Panc1 (cell line): ENCODE measurements around the gene EIF2D. TPM values are rescaled to one million over a fixed set of nuclear protein-coding genes. Genes with fewer than 3 reads are reported as not detected.

Experiments
- ATAC-seq: fragments of 200-7000 bp; cut with Tn5 transposase; 2 replicates; pipeline ENCODE4 v1.9.1; 2020; ENCODE audit warnings: mild to moderate bottlenecking, moderate library complexity
- BruUV-seq: library from RNA; stranded (reverse); fragments of 400-500 nt; replicated peaks from 2 replicates; lab custom pipeline; 2021; lab: Mats Ljungman, UMichigan
- CTCF ChIA-PET: fragments of 300-600 bp; sonication (Branson Sonifier 250); formaldehyde crosslinking; loops from one replicate; lab custom pipeline; 2022; ENCODE audit warnings: antibody characterized with exemption; lab: Charles Lee
- POLR2A ChIA-PET: fragments of 300-600 bp; sonication (Branson Sonifier 250); formaldehyde crosslinking; loops from one replicate; lab custom pipeline; 2022; ENCODE audit warnings: antibody characterized with exemption; lab: Charles Lee
- DNase-seq: peaks from one replicate; pipeline ENCODE4 v3.0.0-alpha.2; 2010; ENCODE audit warnings: low read depth, low spot score
- H3K27ac ChIP-seq: 2 replicates; pipeline ENCODE4 v1.5.1; 2011; ENCODE audit warnings: mild to moderate bottlenecking, low read length, inconsistent platforms
- H3K27me3 ChIP-seq: fragments of 200-500 bp; sonication (Bioruptor generic); 2 replicates; pipeline ENCODE4 v1.6.0; 2014; ENCODE audit warnings: low read length, inconsistent platforms; ENCODE audit not compliant: control insufficient read depth, insufficient read depth
- H3K36me3 ChIP-seq: fragments of 200-500 bp; sonication (Bioruptor generic); 2 replicates; pipeline ENCODE4 v1.5.1; 2014; ENCODE audit warnings: inconsistent platforms, mild to moderate bottlenecking, low read length, moderate library complexity; ENCODE audit not compliant: control insufficient read depth, insufficient read depth
- H3K4me1 ChIP-seq: 2 replicates; pipeline ENCODE4 v1.5.1; 2011; ENCODE audit warnings: inconsistent platforms, mild to moderate bottlenecking, low read length, moderate library complexity; ENCODE audit not compliant: control insufficient read depth, insufficient read depth
- H3K4me3 ChIP-seq, 2 experiments: 2 replicates each; pipeline ENCODE4 v1.5.1; 2011 to 2012; ENCODE audit warnings: low read depth in 2 of 2, low read length in 2 of 2, mild to moderate bottlenecking in 2 of 2, inconsistent platforms in 1 of 2, moderate library complexity in 1 of 2
- H3K9me3 ChIP-seq: fragments of 200-500 bp; sonication (Bioruptor generic); 2 replicates; pipeline ENCODE4 v1.5.1; 2014; ENCODE audit warnings: low read depth, mild to moderate bottlenecking, inconsistent platforms, low read length, moderate library complexity; ENCODE audit not compliant: control insufficient read depth, insufficient read depth
- CTCF ChIP-seq: fragments of 450-650 bp; IDR thresholded peaks from 2 replicates; pipeline ENCODE4 v1.5.1; 2017; ENCODE audit warnings: mild to moderate bottlenecking
- POLR2AphosphoS5 ChIP-seq: IDR thresholded peaks from 2 replicates; pipeline ENCODE4 v1.6.1; 2012; ENCODE audit warnings: mild to moderate bottlenecking, low read depth, low read length, moderate library complexity
- REST ChIP-seq, 2 experiments: IDR thresholded peaks; 2 replicates each; pipeline ENCODE4 v1.6.1; 2011 to 2012; ENCODE audit warnings: low read depth in 2 of 2, control low read depth in 1 of 2, low read length in 1 of 2, mild to moderate bottlenecking in 1 of 2, moderate library complexity in 1 of 2; ENCODE audit not compliant: insufficient read depth in 1 of 2
- SIN3A ChIP-seq: IDR thresholded peaks from 2 replicates; pipeline ENCODE4 v1.6.1; 2012; ENCODE audit warnings: low read depth, mild to moderate bottlenecking, low read length, moderate library complexity, borderline replicate concordance; ENCODE audit not compliant: insufficient read depth
- TCF7L2 ChIP-seq: IDR thresholded peaks from 2 replicates; pipeline ENCODE4 v1.6.1; 2011; ENCODE audit warnings: mild to moderate bottlenecking, low read depth, low read length, inconsistent platforms
- in situ Hi-C: cut with HindIII; loops from 2 replicates; pipeline ENCODE4 v1.10.0; 2016; ENCODE audit warnings: low sequenced_read_pairs, low pct_unique_long_range_greater_than_20kb
- intact Hi-C: fragments of 100-400 bp; cut with micrococcal nuclease; formaldehyde crosslinking; loops from one replicate; pipeline ENCODE4 v1.10.0; 2022; ENCODE audit not compliant: unreplicated experiment
- total RNA-seq: library from RNA; stranded (reverse); gene quantifications from one replicate; pipeline ENCODE4 v1.2.1, GENCODE V29; 2021; ENCODE audit not compliant: unreplicated experiment

Gene EIF2D
- total RNA-seq, 1 experiment from 2014 or later: 28.7 TPM

- Histone ChIP-seq H3K9me3 (no peaks in the 10 kb centered on the region), H3K27me3 (no peaks in the 10 kb centered on the region), H3K36me3 (no peaks in the 10 kb centered on the region), H3K4me1 (no peaks in the 10 kb centered on the region), H3K4me3 (no peak overlapping the region), H3K27ac (no peak overlapping the region)
- intact Hi-C loops (no loop called here), in situ Hi-C loops (no loop called here)
- no peak for TF ChIP-seq CTCF
- TF ChIP-seq SIN3A: no peak
- no peak for TF ChIP-seq REST (IDR thresholded peaks at IDR 0.05; ENCODE audit: insufficient read depth in 1 of 2, low read depth in 2 of 2, low read length in 1 of 2)
- no peak for TF ChIP-seq POLR2AphosphoS5
- TF ChIP-seq TCF7L2: no peak
- DNase-seq: no peak
- POLR2A ChIA-PET: interaction anchor here (0.6 to 0.8 kb wide), 2 partner anchors 8 to 26 kb away, joined by 3 to 4 read pairs; no protein-coding TSS in a partner anchor
- BruUV-seq: no TSS peak
- no peak for ATAC-seq
- CTCF ChIA-PET: interaction anchor here (1.4 to 1.6 kb wide), 2 partner anchors 96 to 107 kb away, joined by 3 to 6 read pairs; no protein-coding TSS in a partner anchor
Measured at GRCh38 chr1:206586501-206587445, 25.5 kb downstream of the EIF2D start.

DNA sequence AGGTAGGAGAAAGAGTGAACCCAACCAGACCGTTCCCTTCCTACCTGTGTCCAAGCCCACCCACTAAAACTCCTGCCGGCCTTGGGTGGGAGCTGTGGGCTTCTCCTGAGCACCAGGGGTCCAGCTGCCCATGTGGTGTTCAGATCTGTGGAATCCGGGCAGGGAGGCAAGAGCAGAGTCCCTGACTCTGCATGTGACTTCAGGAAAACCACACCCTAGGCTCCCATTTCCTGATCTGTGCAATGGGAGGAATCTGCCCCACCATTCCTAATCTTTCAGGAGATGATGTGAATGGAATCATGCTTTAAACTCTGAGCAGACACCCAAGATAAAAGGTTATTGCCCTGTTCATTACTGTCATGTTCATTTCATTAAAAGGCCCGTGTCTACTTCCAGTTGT, 27.6 kb downstream of the EIF2D start:
- Histone ChIP-seq H3K27ac (no peak overlapping the region), H3K36me3 (no peaks in the 10 kb centered on the region), H3K27me3 (no peaks in the 10 kb centered on the region), H3K4me1 (no peaks in the 10 kb centered on the region), H3K9me3 (no peaks in the 10 kb centered on the region), H3K4me3 (no peak overlapping the region)
- DNase-seq (no peak), ATAC-seq (no peak)
- ChIA-PET CTCF (interaction anchor here (1.6 kb wide), 2 partner anchors 94 to 95 kb away, joined by 6 to 16 read pairs; no protein-coding TSS in a partner anchor), POLR2A (no interaction called here)
- in situ Hi-C loops: no loop called here
- TF ChIP-seq SIN3A (no peak), REST (IDR thresholded peaks at IDR 0.05; ENCODE audit: insufficient read depth in 1 of 2, low read depth in 2 of 2, low read length in 1 of 2) (no peak), POLR2AphosphoS5 (no peak), TCF7L2 (no peak), CTCF (no peak)
- no TSS peak for BruUV-seq
- intact Hi-C loops: no loop called here
